K562 (cell line): ENCODE data around the gene CCNT1. TPM values are rescaled to one million over a fixed set of nuclear protein-coding genes. Genes with fewer than 3 reads are reported as not detected.

ENCODE experiments used
- ARNT ChIP-seq, 2 experiments: fragments of 450-650 bp; IDR thresholded peaks; 2 replicates each; pipeline ENCODE4 v1.6.1; 2016; ENCODE audit warnings: mild to moderate bottlenecking in 1 of 2
- BCOR ChIP-seq: fragments of 450-650 bp; IDR thresholded peaks from 2 replicates; pipeline ENCODE4 v1.6.1; 2016
- BRF1 ChIP-seq: IDR thresholded peaks from 3 replicates; pipeline ENCODE4 v1.6.1; 2011; ENCODE audit warnings: borderline replicate concordance, mild to moderate bottlenecking; ENCODE audit not compliant: insufficient read length; ENCODE audit errors: extremely low read depth
- E2F4 ChIP-seq: sonication (generic); formaldehyde crosslinking; IDR thresholded peaks from 2 replicates; pipeline ENCODE4 v1.8.0; 2022; ENCODE audit warnings: mild to moderate bottlenecking, low read depth, missing genetic modification reagents
- KLF6 ChIP-seq: fragments of 250-450 bp; sonication (Bioruptor Pico); IDR thresholded peaks from 2 replicates; pipeline ENCODE4 v1.4.0; 2020; ENCODE audit warnings: mild to moderate bottlenecking, moderate library complexity, borderline replicate concordance
- POLR2A ChIP-seq: fragments of 450-650 bp; conservative IDR thresholded peaks from 2 replicates; pipeline ENCODE4 v1.6.1; 2016
- POLR2AphosphoS2 ChIP-seq: IDR thresholded peaks from 2 replicates; pipeline ENCODE4 v1.6.1; 2012; ENCODE audit warnings: low read length, improper control_type of control experiment
- POLR2H ChIP-seq: IDR thresholded peaks from 2 replicates; pipeline ENCODE4 v1.6.1; 2016; ENCODE audit warnings: missing genetic modification characterization, low read depth, mild to moderate bottlenecking, control low read depth, missing compliant biosample characterization, moderate library complexity
- RUNX1 ChIP-seq: sonication (generic); IDR thresholded peaks from 2 replicates; pipeline ENCODE4 v1.6.1; 2016; ENCODE audit warnings: antibody characterized with exemption, low read depth
- TAF1 ChIP-seq: IDR thresholded peaks from 2 replicates; pipeline ENCODE4 v1.6.1; 2011; ENCODE audit warnings: mild to moderate bottlenecking, low read length, moderate library complexity; ENCODE audit not compliant: insufficient read depth, control insufficient read depth, severe bottlenecking; ENCODE audit errors: extremely low read depth
- TAF9B ChIP-seq: fragments of 450-650 bp; IDR thresholded peaks from 2 replicates; pipeline ENCODE4 v1.6.1; 2018; ENCODE audit warnings: mild to moderate bottlenecking; ENCODE audit not compliant: partially characterized antibody
- TEAD2 ChIP-seq: fragments of 450-650 bp; IDR thresholded peaks from 2 replicates; pipeline ENCODE4 v1.6.1; 2016; ENCODE audit warnings: missing genetic modification characterization, control low read depth, missing compliant biosample characterization
- TEAD4 ChIP-seq, 2 experiments: sonication (generic) in 1 of 2; formaldehyde crosslinking in 1 of 2; IDR thresholded peaks; 2 replicates each; pipeline versions ENCODE4 v1.6.1 to v1.8.0; 2012 to 2022; ENCODE audit warnings: borderline replicate concordance in 1 of 2, inconsistent platforms in 1 of 2, low read length in 1 of 2, mild to moderate bottlenecking in 1 of 2, missing genetic modification reagents in 1 of 2
- ZBED1 ChIP-seq: IDR thresholded peaks from 2 replicates; pipeline ENCODE4 v1.6.1; 2014
- ZHX1 ChIP-seq: fragments of 150-350 bp; conservative IDR thresholded peaks from 2 replicates; pipeline ENCODE4 v1.6.1; 2014; ENCODE audit warnings: low read length
- polyA plus RNA-seq, 8 experiments: library from polyadenylated mRNA; depleted of rRNA in 4 of 8; stranded (reverse) in 5 of 8; unstranded in 3 of 8; fragments of >200 nt; fragmentation: Nextera tagmentation in 2 of 8; fragmentation: Illumina TruSeq in 1 of 8; extraction: Ambion mirVana in 2 of 8; extraction: Trizol in 1 of 8; gene quantifications; 2 replicates each; pipeline versions ENCODE4 v1.2.1 to v1.2.3, GENCODE V29; 2011 to 2014; ENCODE audit warnings: inconsistent platforms in 1 of 8, missing spikeins in 1 of 8
- total RNA-seq, 7 experiments: library from RNA; depleted of rRNA in 6 of 7; stranded (reverse); fragments of >200 nt in 6 of 7; fragmentation: Illumina TruSeq in 2 of 7; extraction: Trizol in 2 of 7; gene quantifications; 2 replicates each; pipeline versions ENCODE4 v1.2.1 to v1.2.3, GENCODE V29; 2011 to 2021; ENCODE audit warnings: low replicate concordance in 1 of 7
- TF ChIP-seq, protein P1 (sequence below): sonication (generic); formaldehyde crosslinking; IDR thresholded peaks from 2 replicates; pipeline ENCODE4 v1.8.1; 2023; ENCODE audit warnings: mild to moderate bottlenecking, missing genetic modification reagents, moderate library complexity
- TF ChIP-seq, protein P2 (sequence below): fragments of 250-450 bp; sonication (Bioruptor Pico); IDR thresholded peaks from 2 replicates; pipeline ENCODE4 v1.5.0; 2022; ENCODE audit warnings: mild to moderate bottlenecking
- TF ChIP-seq, protein P3 (sequence below): sonication (generic); formaldehyde crosslinking; IDR thresholded peaks from 2 replicates; pipeline ENCODE4 v1.4.0; 2020; ENCODE audit warnings: mild to moderate bottlenecking, missing genetic modification reagents

The CCNT1 gene
- total and polyA plus RNA-seq, 9 of the 15 experiments (the other 6 are each of a cell fraction or from before 2014, with no cell fraction given), result 9.7 to 52.4 (median 33.4) TPM

DNA sequence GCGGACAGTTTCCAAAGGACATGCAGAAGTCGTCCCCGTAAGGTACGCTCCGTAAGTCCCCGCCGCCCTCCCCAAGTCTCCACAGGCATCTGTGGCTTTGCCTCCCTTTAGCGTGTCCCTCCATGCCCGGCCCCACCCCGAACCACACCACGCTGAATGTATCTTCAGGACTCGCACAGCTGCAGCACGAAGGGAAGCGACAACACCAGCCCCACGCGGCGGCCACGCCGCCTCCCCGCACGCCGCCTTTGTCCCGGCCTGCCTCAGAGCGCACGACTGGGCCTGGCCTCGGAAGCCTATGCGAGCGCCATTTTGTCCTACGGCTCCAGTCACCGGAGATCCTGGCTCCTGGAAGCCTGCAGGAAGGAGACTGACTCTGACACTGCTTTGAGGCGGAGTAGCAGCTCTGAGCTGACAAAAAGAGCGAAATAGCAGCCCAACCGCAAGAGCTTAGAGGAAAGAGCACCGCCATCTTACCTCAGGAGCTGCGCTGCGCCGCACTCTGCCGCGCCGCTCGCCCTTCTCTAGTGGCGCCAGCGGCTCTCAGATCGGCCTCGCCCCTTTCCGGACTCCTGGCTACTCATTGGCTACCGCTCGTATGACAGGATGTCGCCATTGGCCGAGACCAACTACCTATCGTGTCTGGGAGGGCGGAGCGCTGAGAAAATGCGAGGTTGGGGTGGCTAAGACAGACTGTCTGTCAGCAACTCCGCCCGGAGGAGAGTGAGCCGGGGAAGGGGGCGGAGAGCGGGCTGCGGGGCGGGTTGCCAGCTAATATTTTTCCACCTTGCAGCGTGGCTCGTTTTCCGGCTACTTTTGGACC, 34.6 kb downstream of the CCNT1 start, which contains the start of gene KANSL2 (continued):
- TF ChIP-seq TEAD4 (IDR thresholded peaks at IDR 0.05; ENCODE audit: low read length) (peak; percentile 64), TEAD4 (CRISPR knock-in tag; IDR thresholded peaks at IDR 0.05; ENCODE audit: borderline replicate concordance) (no peak), POLR2A (peak; percentile 99), POLR2H (tag) (peak; percentile 96), TAF1 (peak; percentile 99), TAF9B (peak; percentile 96), ARNT (IDR thresholded peaks at IDR 0.05) (no peak), BRF1 (no peak), RUNX1 (no peak), POLR2AphosphoS2 (0 out of 2 replicates have a peak, but pooled peaks have one; percentile 55), E2F4 (CRISPR knock-in tag) (peak; percentile 83), TEAD2 (tag) (no peak), ZBED1 (0 out of 2 replicates have a peak, but pooled peaks have one; percentile 58), BCOR (0 out of 2 replicates have a peak, but pooled peaks have one; percentile 19), ZHX1 (no peak), KLF6 (CRISPR knock-in tag) (peak; percentile 64; the same call in 1 of the 2 replicates)
- TF ChIP-seq, protein P1, sequence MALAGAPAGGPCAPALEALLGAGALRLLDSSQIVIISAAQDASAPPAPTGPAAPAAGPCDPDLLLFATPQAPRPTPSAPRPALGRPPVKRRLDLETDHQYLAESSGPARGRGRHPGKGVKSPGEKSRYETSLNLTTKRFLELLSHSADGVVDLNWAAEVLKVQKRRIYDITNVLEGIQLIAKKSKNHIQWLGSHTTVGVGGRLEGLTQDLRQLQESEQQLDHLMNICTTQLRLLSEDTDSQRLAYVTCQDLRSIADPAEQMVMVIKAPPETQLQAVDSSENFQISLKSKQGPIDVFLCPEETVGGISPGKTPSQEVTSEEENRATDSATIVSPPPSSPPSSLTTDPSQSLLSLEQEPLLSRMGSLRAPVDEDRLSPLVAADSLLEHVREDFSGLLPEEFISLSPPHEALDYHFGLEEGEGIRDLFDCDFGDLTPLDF (CRISPR knock-in tag), result peak; percentile 85
- TF ChIP-seq, protein P2, sequence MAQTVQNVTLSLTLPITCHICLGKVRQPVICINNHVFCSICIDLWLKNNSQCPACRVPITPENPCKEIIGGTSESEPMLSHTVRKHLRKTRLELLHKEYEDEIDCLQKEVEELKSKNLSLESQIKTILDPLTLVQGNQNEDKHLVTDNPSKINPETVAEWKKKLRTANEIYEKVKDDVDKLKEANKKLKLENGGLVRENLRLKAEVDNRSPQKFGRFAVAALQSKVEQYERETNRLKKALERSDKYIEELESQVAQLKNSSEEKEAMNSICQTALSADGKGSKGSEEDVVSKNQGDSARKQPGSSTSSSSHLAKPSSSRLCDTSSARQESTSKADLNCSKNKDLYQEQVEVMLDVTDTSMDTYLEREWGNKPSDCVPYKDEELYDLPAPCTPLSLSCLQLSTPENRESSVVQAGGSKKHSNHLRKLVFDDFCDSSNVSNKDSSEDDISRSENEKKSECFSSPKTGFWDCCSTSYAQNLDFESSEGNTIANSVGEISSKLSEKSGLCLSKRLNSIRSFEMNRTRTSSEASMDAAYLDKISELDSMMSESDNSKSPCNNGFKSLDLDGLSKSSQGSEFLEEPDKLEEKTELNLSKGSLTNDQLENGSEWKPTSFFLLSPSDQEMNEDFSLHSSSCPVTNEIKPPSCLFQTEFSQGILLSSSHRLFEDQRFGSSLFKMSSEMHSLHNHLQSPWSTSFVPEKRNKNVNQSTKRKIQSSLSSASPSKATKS (CRISPR knock-in tag), result no peak
- TF ChIP-seq, protein P3, sequence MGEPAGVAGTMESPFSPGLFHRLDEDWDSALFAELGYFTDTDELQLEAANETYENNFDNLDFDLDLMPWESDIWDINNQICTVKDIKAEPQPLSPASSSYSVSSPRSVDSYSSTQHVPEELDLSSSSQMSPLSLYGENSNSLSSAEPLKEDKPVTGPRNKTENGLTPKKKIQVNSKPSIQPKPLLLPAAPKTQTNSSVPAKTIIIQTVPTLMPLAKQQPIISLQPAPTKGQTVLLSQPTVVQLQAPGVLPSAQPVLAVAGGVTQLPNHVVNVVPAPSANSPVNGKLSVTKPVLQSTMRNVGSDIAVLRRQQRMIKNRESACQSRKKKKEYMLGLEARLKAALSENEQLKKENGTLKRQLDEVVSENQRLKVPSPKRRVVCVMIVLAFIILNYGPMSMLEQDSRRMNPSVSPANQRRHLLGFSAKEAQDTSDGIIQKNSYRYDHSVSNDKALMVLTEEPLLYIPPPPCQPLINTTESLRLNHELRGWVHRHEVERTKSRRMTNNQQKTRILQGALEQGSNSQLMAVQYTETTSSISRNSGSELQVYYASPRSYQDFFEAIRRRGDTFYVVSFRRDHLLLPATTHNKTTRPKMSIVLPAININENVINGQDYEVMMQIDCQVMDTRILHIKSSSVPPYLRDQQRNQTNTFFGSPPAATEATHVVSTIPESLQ (CRISPR knock-in tag), result peak; percentile 72
